Measurements from ENCODE around the gene CA11. TPM values are rescaled to one million over a fixed set of nuclear protein-coding genes. Genes with fewer than 3 reads are reported as not detected.
"Not testable (repeated sequence)": the region's sequence is repeated elsewhere in the genome, so short reads cannot be mapped to it uniquely, and the experiment has no call there.

The CA11 gene
- total RNA-seq, 1 donor from 2014 or later, result 7.8 TPM

DNA sequence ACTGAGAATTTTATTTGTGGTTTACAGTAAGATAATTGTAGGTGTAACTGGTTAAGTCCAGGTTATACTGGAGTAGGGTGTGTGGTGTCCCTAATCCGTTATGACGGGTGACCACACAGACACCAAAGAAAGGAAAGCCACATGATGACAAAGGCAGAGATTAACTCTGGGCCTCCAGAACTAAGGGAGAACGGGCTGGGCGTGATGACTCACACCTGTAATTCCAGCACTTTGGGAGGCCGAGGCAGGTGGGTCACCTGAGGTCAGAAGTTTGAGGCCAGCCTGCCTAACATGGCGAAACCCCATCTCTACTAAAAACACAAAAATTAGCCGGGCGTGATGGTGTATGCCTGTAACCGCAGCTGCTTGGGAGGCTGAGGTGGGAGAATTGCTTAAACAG, 39.6 kb upstream of the CA11 start:
- TF ChIP-seq, protein P1, sequence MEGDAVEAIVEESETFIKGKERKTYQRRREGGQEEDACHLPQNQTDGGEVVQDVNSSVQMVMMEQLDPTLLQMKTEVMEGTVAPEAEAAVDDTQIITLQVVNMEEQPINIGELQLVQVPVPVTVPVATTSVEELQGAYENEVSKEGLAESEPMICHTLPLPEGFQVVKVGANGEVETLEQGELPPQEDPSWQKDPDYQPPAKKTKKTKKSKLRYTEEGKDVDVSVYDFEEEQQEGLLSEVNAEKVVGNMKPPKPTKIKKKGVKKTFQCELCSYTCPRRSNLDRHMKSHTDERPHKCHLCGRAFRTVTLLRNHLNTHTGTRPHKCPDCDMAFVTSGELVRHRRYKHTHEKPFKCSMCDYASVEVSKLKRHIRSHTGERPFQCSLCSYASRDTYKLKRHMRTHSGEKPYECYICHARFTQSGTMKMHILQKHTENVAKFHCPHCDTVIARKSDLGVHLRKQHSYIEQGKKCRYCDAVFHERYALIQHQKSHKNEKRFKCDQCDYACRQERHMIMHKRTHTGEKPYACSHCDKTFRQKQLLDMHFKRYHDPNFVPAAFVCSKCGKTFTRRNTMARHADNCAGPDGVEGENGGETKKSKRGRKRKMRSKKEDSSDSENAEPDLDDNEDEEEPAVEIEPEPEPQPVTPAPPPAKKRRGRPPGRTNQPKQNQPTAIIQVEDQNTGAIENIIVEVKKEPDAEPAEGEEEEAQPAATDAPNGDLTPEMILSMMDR (IDR thresholded peaks at IDR 0.05; ENCODE audit: partially characterized antibody, unreplicated experiment), result no peak
- Mint-ChIP-seq H3K36me3 (ENCODE audit: unreplicated experiment) (no peaks in the 10 kb centered on the region), H3K4me3 (ENCODE audit: unreplicated experiment) (no peak overlapping the region), H3K9me3 (ENCODE audit: unreplicated experiment) (no peaks in the 10 kb centered on the region), H3K27me3 (ENCODE audit: unreplicated experiment) (peaks cover 1% of the 10 kb centered on the region), H3K27ac (ENCODE audit: unreplicated experiment) (no peak overlapping the region), H3K4me1 (ENCODE audit: low read depth, unreplicated experiment) (no peaks in the 10 kb centered on the region)
- DNase-seq, result no peak

DNA sequence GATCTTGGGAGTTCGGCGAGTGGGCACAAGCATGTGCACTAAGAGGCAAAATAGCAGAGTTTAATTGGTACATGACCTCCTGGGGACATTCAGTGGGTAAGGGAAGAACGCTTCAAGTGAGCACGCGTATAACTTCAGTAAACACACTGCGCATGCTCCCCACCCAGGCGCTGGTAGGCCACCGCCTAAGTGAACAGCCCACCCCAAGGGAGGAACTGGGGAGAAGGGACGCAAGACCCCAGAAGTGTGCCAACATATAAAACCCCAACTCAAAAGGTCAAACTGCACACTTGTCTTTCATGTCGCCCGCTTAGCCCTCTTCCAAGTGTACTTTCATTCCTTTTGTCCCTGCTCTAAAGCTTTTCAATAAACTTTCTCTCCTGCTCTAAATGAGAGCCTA, 37.4 kb upstream of the CA11 start:
- Mint-ChIP-seq H3K4me3 (ENCODE audit: unreplicated experiment) (no peak overlapping the region), H3K36me3 (ENCODE audit: unreplicated experiment) (no peaks in the 10 kb centered on the region), H3K27ac (ENCODE audit: unreplicated experiment) (no peak overlapping the region), H3K4me1 (ENCODE audit: low read depth, unreplicated experiment) (no peaks in the 10 kb centered on the region), H3K9me3 (ENCODE audit: unreplicated experiment) (no peaks in the 10 kb centered on the region), H3K27me3 (ENCODE audit: unreplicated experiment) (peaks cover 3% of the 10 kb centered on the region)
- DNase-seq, result no peak
- TF ChIP-seq, protein P1 (IDR thresholded peaks at IDR 0.05; ENCODE audit: partially characterized antibody, unreplicated experiment), result no peak

DNA sequence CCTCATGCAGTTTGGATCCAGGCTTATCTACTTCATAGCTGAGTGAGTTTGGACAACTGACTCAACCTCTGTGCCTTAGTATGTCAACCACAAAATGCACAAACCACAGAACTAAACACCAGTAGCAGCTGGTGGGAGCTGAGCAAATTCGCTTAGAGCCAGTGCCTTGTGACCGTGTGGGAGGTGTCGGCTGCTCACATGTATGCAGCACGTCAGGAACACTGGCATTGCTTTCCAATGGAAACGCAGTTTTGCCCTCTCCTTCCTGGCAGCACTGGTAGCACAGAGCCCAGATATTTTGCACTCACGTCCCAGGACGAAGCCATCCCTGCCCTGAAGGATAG, 35.1 kb upstream of the CA11 start:
- Mint-ChIP-seq H3K4me3 (ENCODE audit: unreplicated experiment) (no peak overlapping the region), H3K36me3 (ENCODE audit: unreplicated experiment) (no peaks in the 10 kb centered on the region), H3K27me3 (ENCODE audit: unreplicated experiment) (peaks cover 3% of the 10 kb centered on the region), H3K9me3 (ENCODE audit: unreplicated experiment) (no peaks in the 10 kb centered on the region), H3K27ac (ENCODE audit: unreplicated experiment) (no peak overlapping the region), H3K4me1 (ENCODE audit: low read depth, unreplicated experiment) (no peaks in the 10 kb centered on the region)
- no peak for DNase-seq
- TF ChIP-seq, protein P1 (IDR thresholded peaks at IDR 0.05; ENCODE audit: partially characterized antibody, unreplicated experiment), result no peak

DNA sequence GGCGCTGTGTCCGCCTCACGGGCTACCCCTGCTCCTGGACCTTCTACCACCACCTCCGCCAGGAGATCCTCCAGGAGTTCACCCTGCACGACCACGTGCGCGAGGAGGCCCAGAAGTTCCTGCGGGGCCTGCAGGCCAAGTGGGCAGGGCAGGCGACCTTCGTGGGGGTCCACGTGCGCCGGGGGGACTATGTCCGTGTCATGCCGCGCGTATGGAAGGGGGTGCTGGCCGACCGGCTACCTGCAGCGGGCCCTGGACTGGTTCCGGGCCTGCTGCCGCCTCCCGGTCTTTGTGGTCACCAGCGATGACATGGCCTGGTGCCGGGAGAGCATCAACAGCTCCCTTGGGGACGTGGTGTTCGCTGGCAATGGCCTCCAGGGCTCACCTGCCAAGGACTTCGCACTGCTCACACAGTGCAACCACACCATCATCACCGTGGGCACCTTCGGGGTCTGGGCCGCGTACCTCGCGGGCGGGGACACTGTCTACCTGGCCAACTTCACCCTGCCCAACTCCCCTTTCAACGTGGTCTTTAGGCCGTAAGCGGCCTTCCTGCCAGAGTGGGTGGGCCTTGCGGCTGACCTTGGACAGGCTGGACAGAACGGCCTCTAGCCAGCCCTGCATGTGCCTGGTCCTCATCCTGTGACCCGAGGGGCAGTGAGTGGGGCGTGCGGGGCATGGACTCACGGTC, 34.6 kb upstream of the CA11 start:
- no peaks in the 10 kb centered on the region for H3K36me3 Mint-ChIP-seq (ENCODE audit: unreplicated experiment)

DNA sequence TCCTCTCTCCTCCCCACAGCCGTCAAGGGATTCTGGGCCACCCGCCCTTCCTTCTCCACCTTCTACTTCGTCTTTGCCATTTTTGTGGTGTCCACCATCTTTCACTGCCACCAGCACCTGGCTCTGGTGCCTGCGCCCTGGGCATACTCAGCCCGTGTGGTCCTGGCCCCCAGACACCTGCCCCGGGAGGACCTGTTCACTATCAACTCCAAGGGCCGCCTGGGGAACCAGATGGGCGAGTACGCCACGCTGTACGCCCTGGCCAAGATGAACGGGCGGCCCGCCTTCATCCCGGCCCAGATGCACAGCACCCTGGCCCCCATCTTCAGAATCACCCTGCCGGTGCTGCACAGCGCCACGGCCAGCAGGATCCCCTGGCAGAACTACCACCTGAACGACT, 34.0 kb upstream of the CA11 start:
- not testable (repeated sequence) for H3K4me3 Mint-ChIP-seq (ENCODE audit: unreplicated experiment); H3K27me3 Mint-ChIP-seq (ENCODE audit: unreplicated experiment); H3K36me3 Mint-ChIP-seq (ENCODE audit: unreplicated experiment); H3K9me3 Mint-ChIP-seq (ENCODE audit: unreplicated experiment); H3K4me1 Mint-ChIP-seq (ENCODE audit: low read depth, unreplicated experiment); H3K27ac Mint-ChIP-seq (ENCODE audit: unreplicated experiment); DNase-seq

More for the DNA sequence above, 34.6 kb upstream of the CA11 start:
- H3K27ac Mint-ChIP-seq (ENCODE audit: unreplicated experiment), result no peak overlapping the region
- no peaks in the 10 kb centered on the region for H3K9me3 Mint-ChIP-seq (ENCODE audit: unreplicated experiment)
- no peaks in the 10 kb centered on the region for H3K4me1 Mint-ChIP-seq (ENCODE audit: low read depth, unreplicated experiment)
- H3K4me3 Mint-ChIP-seq (ENCODE audit: unreplicated experiment), result no peak overlapping the region
- DNase-seq, result no peak
- peaks cover 3% of the 10 kb centered on the region for H3K27me3 Mint-ChIP-seq (ENCODE audit: unreplicated experiment)
- TF ChIP-seq, protein P1 (IDR thresholded peaks at IDR 0.05; ENCODE audit: partially characterized antibody, unreplicated experiment), result no peak

Data from glutamatergic neuron (in vitro differentiated cells).